Amygdala (tissue), 56 donors: ENCODE data around the gene CCDC117.
"Not testable (repeated sequence)": the region's sequence is repeated elsewhere in the genome, so short reads cannot be mapped to it uniquely, and the experiment has no call there.

Experiments used
- DNase-seq, 56 donors: peaks; one replicate each; lab custom pipeline; 2025; lab: John Stamatoyannopoulos, UW

The CCDC117 gene

GRCh38 chr22:28772633-28773460, at the start of gene CCDC117:
CCDC117 (plus strand) TSS chr22:28772695; CDS start chr22:28772850, 155 bp downstream.
- DNase-seq: peak; percentile 51 to 97 (median 90)

GRCh38 chr22:28728002-28728401, 44.5 kb upstream of the CCDC117 start:
- DNase-seq: no peak

GRCh38 chr22:28728621-28729313, 43.7 kb upstream of the CCDC117 start:
- no peak for DNase-seq

DNA sequence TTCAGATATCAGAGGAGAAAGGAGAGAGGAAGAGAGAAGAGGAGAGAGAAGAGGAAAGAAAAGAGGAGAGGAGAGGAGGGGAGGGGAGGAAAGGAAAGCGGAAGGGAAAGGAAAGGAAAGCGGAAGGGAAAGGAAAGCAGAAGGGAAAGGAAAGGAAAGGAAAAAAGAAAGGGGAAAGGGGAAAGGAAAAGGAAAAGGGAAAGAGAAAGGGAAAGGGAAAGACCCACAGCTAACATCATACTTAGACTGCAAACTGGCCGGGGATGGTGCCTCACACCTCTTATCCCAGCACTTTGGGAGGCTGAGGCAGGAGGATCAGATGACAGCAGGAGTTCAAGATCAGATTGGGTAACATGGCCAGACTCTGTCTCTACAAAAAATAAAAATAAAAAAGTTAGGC, 42.3 kb upstream of the CCDC117 start:
- DNase-seq: no peak

DNA sequence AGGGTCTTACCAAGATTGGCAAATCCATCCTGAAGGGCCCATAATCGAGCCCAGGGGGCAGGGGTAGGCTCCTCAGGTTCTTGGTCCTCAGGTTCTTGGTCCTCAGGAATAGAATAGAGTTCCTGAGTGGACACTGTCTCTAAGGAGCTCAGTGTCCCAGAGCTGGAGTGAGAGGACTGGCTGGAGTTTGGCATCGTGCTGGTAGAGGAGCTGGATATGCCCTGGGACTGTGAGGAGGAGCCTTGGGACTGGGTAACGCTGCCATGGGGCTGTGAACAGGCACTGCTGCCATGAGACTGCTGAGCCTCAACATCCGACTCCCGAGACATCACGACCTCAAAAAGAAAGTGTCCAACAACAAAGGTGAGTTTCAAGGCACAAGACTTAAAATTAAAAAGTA, 38.1 kb upstream of the CCDC117 start:
- DNase-seq: no peak

DNA sequence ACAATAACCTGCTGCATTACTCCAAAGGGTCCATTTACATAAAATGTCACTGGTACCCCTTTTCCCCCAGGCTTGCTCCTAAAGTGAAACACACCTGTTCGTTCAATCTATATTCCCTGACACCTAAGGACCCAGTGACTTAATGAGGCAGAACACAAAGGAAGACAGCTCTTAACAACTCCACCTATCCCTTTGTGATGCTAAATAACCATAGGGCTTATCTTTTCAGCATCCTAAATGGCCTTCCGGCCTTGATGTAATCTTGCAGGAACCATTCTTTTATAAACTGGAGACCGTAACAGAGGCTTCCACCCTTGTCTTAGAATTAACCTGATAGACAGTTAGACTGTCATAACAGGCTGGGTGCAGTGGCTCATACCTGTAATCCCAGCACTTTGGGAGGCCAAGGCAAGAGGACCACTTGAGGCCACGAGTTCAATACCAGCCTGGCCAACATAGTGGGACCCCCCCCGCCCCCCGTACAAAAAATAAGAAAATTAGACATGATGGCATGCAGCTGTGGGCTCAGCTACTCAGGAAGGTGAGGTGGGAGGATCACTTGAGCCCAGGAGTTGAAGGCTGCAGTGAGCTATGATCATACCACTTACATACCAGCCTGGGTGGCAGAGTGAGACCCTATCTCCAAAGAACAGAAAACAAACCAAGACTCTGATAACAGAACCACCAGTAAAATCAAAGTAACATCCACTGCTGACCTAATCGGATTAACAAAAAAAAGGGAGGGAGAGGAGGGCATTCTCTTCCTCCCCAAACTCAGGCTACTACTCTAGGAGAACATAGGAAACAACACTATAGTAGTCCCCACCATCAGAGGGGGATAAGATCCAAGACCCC, 36.0 kb upstream of the CCDC117 start:
- no peak for DNase-seq

DNA sequence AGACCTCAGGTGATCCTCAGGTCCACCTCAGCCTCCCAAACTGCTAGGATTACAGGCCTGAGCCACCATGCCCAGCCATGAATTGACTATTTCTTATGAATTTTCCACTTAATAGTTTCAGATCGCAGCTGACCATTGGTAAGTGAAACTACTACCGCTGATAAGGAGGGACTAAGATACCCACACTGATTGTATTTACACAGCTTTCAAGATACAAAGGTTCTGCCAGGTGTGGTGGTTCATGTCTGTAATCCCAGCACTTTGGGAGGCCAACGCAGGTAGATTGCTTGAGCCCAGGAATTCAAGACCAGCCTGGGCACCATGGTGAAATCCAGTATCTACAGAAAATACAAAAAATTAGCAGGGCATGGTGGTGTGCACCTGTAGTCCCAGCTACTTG, 34.8 kb upstream of the CCDC117 start:
- DNase-seq: no peak

GRCh38 chr22:28738876-28739275, 33.6 kb upstream of the CCDC117 start:
- not testable (repeated sequence) for DNase-seq

GRCh38 chr22:28741200-28741784, 31.2 kb upstream of the CCDC117 start:
- no peak for DNase-seq

DNA sequence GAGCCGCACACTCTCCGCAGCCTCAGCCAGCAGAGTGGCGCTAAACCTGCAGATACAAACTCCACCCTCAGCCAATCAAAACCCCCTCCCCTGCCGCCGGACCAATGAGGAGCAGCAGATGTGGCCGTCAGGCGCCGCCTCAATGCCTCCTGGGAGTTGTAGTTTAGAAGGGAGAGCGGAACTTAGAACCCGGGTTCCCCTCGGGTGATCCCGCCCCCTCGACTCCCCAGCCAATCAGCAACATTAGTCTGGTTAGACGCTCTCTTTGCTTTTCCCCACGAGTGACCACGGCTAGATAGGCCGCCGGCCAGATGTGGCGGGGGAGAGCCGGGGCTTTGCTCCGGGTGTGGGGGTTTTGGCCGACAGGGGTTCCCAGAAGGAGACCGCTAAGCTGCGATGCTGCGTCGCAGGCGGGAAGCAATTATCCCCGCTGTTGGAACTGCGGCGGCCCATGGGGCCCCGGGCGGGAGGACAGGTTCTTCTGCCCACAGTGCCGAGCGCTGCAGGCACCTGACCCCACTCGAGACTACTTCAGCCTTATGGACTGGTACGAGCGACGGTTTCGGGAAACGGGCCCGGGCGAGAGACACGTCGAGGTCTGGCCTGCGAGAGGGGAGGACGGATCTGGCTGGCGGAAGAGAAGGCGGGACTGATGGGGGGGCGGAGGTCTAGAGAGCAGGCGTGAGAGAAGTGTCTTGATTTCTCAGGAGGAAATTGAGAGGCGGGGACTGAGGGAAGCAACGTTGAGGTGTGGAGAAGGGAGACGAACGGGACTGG, 30.5 kb upstream of the CCDC117 start, which contains the start of the genes CHEK2 and HSCB:
Gene CHEK2 (minus strand): TSS at position 36 of the 777 bp plus-strand sequence. CDS start 7,099 bp downstream, outside the sequence.
Gene HSCB (plus strand): TSS at position 255 of the 777 bp plus-strand sequence. CDS start 57 bp downstream, at position 312.
- DNase-seq: peak; percentile 29 to 99 (median 96)

DNA sequence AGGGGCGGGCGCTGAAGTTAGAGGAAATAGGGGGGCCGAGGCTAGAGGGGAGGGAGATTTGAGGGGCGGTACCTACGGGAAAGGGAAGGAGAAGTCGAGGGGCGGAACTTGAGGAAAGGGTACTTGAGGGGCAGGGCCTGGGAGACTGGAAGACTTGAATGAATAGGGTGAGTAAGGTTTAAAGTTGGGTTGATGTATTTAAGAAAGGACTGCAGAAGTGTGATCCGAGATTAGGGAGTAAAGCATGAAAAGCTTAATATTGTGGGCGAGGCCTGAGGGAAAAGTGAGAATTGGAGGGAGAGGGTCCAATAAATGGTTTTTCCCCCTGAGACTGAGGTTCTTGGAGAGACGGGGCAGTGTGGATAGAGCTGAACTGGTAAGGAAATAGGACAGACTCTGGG, 29.9 kb upstream of the CCDC117 start:
- DNase-seq: peak in 3 of 56 donors; percentile 23 to 79 (median 64)

GRCh38 chr22:28743852-28744251, 28.6 kb upstream of the CCDC117 start:
- DNase-seq: no peak

DNA sequence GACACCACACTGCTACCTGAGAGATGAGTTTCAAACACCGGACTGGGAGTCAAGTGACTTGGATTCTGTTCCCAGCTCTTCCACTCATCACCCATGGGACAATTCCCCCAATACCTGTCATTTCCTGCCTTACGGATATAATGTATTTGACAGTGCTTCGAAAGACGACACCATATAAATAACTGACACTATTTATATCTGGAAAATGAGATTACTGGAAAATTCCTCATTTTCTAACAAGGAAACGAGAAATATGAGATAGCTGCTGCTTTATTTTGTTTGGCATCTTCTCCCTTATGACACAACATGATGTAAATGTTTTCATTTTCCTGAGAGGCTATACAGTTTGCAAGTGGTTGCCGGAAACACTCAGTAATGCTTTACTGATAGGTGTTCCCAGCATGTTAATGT, 22.0 kb upstream of the CCDC117 start:
- no peak for DNase-seq

GRCh38 chr22:28754512-28754911, 18.0 kb upstream of the CCDC117 start:
- DNase-seq: not testable (repeated sequence)

DNA sequence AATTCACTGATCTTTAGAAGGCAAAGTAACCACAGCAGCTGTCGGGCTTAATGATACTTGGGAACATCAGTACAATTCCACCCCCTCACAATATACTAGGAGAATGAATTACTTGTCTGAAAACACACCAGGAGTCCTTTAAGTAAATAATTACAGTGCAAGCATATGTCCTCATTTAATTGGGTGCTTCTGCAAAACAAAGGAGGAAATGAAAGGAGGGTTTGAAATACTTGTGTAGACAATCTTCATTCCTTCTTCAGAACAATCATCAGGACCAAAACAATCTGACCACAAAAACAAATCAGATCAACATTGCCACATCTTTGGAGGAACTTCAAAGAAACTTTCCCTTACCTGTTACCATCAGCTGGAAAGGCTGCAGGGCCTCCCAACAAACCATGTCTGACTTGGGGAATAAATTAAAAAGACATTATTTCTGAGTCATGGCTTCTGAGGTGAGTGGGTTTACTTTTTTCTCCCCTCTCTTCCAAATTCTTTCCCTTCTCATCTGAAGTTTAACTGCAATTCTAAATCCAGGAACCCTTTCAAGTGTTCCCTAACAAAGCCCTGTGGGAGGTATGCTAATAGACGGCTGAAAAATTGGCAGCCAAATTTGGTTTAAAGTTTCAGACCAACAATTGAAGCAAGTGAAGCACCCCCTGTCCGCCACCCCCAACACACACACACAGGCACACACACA, 12.5 kb upstream of the CCDC117 start:
- no peak for DNase-seq

DNA sequence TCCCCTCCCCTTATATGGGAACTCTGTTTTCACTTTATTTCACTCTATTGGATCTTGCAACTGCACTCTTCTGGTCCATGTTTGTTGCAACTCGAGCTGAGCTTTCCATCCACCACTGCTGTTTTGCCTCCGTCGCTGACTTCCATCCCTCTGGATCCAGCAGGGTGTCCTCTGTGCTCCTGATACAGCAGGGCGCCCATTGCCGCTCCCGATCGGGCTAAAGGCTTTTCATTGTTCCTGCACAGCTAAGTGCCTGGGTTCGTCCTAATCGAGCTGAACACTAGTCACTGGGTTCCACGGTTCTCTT, 11.1 kb upstream of the CCDC117 start:
- DNase-seq: no peak

GRCh38 chr22:28762000-28762399, 10.5 kb upstream of the CCDC117 start:
- DNase-seq: not testable (repeated sequence)

DNA sequence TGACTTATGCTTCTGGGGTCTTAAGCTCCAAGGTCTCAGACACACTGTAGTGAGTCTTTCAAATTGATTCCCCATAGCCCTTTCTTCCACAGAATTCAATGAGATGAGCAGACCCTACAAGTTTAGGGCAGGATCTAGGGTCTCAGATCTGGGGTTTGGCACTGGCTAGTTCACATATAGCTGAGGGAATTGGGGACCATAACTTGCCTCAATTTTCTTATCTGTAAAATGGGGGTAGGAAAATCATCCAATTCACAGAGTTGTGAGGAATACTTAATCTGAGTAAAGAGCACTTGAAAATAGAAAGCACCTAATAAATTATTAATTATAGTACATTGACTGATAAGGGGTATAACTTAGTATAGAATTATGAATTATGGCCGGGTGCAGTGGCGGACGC, 5.9 kb upstream of the CCDC117 start:
- no peak for DNase-seq
